Measurements from ENCODE around the gene CYP27A1.

Gene CYP27A1

GRCh38 chr2:218798767-218799504, 17.0 kb downstream of the CYP27A1 start:
- in situ Hi-C loops (cut with HindIII; ENCODE audit: low sequenced_read_pairs), result no loop called here
- TF ChIP-seq CTCF (IDR thresholded peaks at IDR 0.05; ENCODE audit: low read depth, low read length, missing control alignments), result no peak
- no peak overlapping the region for H3K4me3 ChIP-seq (ENCODE audit: low read depth, low read length)
- no peak for DNase-seq (ENCODE audit: low read depth)

GRCh38 chr2:218799990-218800389, 18.0 kb downstream of the CYP27A1 start:
- no peak for TF ChIP-seq CTCF (IDR thresholded peaks at IDR 0.05; ENCODE audit: low read depth, low read length, missing control alignments)
- H3K4me3 ChIP-seq (ENCODE audit: low read depth, low read length), result no peak overlapping the region
- no peak for DNase-seq (ENCODE audit: low read depth)
- in situ Hi-C loops (cut with HindIII; ENCODE audit: low sequenced_read_pairs), result no loop called here

GRCh38 chr2:218802386-218802994, 20.5 kb downstream of the CYP27A1 start:
- TF ChIP-seq CTCF (IDR thresholded peaks at IDR 0.05; ENCODE audit: low read depth, low read length, missing control alignments), result no peak
- DNase-seq (ENCODE audit: low read depth), result no peak
- H3K4me3 ChIP-seq (ENCODE audit: low read depth, low read length), result no peak overlapping the region
- in situ Hi-C loops (cut with HindIII; ENCODE audit: low sequenced_read_pairs), result no loop called here

GRCh38 chr2:218804817-218805216, 22.9 kb downstream of the CYP27A1 start:
- in situ Hi-C loops (cut with HindIII; ENCODE audit: low sequenced_read_pairs), result no loop called here
- no peak overlapping the region for H3K4me3 ChIP-seq (ENCODE audit: low read depth, low read length)
- TF ChIP-seq CTCF (IDR thresholded peaks at IDR 0.05; ENCODE audit: low read depth, low read length, missing control alignments), result no peak
- DNase-seq (ENCODE audit: low read depth), result no peak

GRCh38 chr2:218805627-218806026, 23.7 kb downstream of the CYP27A1 start:
- no peak for TF ChIP-seq CTCF (IDR thresholded peaks at IDR 0.05; ENCODE audit: low read depth, low read length, missing control alignments)
- H3K4me3 ChIP-seq (ENCODE audit: low read depth, low read length), result no peak overlapping the region
- in situ Hi-C loops (cut with HindIII; ENCODE audit: low sequenced_read_pairs), result no loop called here
- peak; percentile 49 for DNase-seq (ENCODE audit: low read depth)

- H3K4me3 ChIP-seq (ENCODE audit: low read depth, low read length), result no peak overlapping the region
- in situ Hi-C loops (cut with HindIII; ENCODE audit: low sequenced_read_pairs), result no loop called here
- no peak for TF ChIP-seq CTCF (IDR thresholded peaks at IDR 0.05; ENCODE audit: low read depth, low read length, missing control alignments)
- peak; percentile 99 for DNase-seq (ENCODE audit: low read depth)
Measured at GRCh38 chr2:218806346-218806978, 24.5 kb downstream of the CYP27A1 start.

All from astrocyte of the cerebellum (primary cell).